ENCODE measurements around the gene ETV3.
A peak's percentile ranks its signal among the peaks of the same experiment; 100 is the strongest.

The ETV3 gene

DNA sequence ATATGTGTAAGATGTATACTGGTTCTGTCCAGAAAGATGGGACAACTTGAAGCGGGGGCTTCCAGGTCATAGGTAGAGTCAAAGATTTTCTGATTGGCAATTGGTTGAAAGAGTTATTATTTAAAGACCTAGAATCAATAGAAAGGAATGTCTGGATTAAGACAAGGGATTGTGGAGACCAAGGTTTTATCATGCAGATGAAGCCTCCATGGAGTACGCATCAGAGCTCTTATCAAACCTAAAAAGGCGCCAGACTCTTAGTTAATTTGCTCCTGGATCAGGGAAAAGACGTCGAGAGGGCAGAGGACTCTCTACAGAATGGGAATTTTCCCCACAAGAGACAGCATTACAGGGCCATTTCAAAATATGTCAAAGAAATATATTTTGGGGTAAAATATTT, 23.7 kb upstream of the ETV3 start:
- DNase-seq (ENCODE audit: low read depth in 2 of 2) = no peak

- DNase-seq (ENCODE audit: low read depth in 2 of 2) = no peak
These were observed 20.8 kb upstream of the ETV3 start for GRCh38 chr1:157158967-157159366.

GRCh38 chr1:157157501-157158190, 19.5 kb upstream of the ETV3 start:
- no peak for DNase-seq (ENCODE audit: low read depth in 2 of 2)

GRCh38 chr1:157156058-157156541, 17.9 kb upstream of the ETV3 start:
- peak; percentile 40 to 47 for DNase-seq (ENCODE audit: low read depth in 2 of 2)

GRCh38 chr1:157155658-157156057, 17.5 kb upstream of the ETV3 start:
- no peak for DNase-seq (ENCODE audit: low read depth in 2 of 2)

- no peak for DNase-seq (ENCODE audit: low read depth in 2 of 2)
These were observed 16.8 kb upstream of the ETV3 start for GRCh38 chr1:157154940-157155514.

DNA sequence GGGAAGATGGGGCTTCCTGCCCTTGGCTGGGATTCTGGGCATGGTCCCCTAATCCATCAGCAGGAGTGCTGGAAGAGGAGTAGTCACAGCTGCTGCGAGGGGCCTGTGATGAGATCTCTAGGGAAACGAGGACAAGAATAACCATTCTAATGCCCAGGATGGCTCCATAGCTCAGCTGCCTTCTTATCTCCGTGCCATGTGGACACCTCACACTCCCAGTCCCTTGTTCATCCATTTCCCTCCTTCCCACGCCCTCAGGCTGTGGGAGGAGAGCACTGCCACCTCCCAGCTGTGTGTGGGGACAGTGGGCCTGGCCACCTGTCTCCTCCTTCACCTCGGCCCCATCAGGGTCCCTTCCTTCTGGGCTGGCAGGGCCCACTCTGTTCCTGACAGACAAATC, 16.1 kb upstream of the ETV3 start:
- DNase-seq (ENCODE audit: low read depth in 2 of 2) = no peak

GRCh38 chr1:157153746-157154145, 15.6 kb upstream of the ETV3 start:
- DNase-seq (ENCODE audit: low read depth in 2 of 2) = no peak

- DNase-seq (ENCODE audit: low read depth in 2 of 2) = no peak
These were observed 14.3 kb upstream of the ETV3 start for GRCh38 chr1:157152510-157152909.

DNA sequence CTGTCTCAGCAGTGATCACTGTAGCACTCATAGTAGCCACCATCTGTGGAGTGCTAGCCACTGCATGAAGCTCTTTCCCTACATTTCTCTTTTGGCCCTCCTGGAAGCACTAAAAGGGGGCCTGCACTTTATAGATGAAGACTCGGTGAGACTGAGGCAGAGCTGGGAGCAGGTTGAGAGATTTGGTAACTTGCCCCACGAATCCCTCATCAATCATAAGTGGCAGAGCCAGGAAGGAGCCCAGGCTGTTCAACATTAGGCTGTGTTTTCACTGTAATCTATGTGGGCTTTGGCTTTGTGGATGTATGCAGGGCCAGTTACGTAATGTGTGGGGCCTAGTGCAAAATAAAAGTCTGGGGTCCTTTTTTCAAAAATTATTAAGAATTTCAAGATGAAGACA, 13.3 kb upstream of the ETV3 start:
- DNase-seq (ENCODE audit: low read depth in 2 of 2) = no peak

- no peak for DNase-seq (ENCODE audit: low read depth in 2 of 2)
These were observed 12.9 kb upstream of the ETV3 start for GRCh38 chr1:157151073-157151472.

DNA sequence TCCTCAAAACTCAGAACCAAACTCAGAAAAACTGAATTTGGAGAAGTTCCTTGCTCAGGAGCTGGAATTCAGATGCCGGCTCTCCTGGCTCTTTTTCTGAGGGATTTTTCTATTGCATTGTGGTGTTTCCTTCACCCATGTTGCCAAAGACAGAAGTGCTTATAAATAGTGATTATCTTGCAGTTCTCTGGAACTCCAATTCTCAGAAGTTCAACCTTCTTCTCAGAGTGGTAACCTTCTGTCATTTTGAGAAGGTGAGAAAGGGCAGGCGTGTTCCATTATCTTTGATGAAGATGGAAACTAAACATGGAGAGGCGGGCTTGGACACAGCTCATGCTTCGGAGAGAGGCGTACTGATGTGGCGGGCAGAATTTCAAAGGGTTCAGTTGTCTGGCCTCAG, 12.4 kb upstream of the ETV3 start:
- DNase-seq (ENCODE audit: low read depth in 2 of 2) = no peak

- no peak for DNase-seq (ENCODE audit: low read depth in 2 of 2)
These were observed 9.9 kb upstream of the ETV3 start for GRCh38 chr1:157147906-157148700.

GRCh38 chr1:157147037-157147436, 8.8 kb upstream of the ETV3 start:
- DNase-seq (ENCODE audit: low read depth in 2 of 2) = no peak

DNA sequence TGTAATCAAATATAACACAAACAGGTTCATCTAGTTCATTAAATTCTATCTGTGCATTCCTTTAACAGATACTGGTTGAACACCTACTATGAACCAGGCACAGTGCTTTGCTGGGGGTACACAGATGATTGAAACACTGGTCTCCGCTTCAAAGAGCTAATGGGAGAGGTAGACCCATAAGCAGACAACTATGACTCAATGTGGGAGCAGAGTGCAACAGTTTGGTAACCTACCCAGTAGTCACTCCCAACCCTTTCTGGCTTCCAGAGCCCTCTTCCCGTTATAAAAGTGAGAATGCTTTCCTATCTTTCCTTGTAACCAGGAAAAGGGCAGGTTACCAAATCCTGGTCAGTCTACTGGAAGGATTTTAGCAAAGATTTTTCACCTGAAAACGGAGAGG, 8.0 kb upstream of the ETV3 start:
- no peak for DNase-seq (ENCODE audit: low read depth in 2 of 2)

DNA sequence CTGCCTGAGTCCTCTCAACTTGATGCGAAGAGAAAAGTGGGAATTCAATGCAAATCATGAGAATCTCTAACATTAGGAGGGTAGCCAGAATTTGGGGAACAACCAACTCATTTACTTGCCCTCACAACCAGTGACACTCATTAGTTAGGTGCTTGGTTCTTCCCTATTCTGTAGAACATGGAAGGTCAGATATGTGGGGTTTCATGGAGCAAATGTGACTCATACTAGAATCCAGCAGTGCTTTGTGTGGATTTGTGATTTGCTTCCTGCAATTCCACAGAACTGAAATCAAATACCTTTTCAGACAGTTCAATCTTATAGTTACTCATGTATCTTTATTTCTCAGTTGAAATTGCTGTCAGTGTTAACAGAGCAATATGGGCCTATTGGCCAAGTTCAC, 6.9 kb upstream of the ETV3 start:
- no peak for DNase-seq (ENCODE audit: low read depth in 2 of 2)

GRCh38 chr1:157144509-157144908, 6.3 kb upstream of the ETV3 start:
- DNase-seq (ENCODE audit: low read depth in 2 of 2) = no peak

- no peak for DNase-seq (ENCODE audit: low read depth in 2 of 2)
These were observed 4.7 kb upstream of the ETV3 start for GRCh38 chr1:157142765-157143423.

GRCh38 chr1:157142201-157142600, 4.0 kb upstream of the ETV3 start:
- no peak for DNase-seq (ENCODE audit: low read depth in 2 of 2)

DNA sequence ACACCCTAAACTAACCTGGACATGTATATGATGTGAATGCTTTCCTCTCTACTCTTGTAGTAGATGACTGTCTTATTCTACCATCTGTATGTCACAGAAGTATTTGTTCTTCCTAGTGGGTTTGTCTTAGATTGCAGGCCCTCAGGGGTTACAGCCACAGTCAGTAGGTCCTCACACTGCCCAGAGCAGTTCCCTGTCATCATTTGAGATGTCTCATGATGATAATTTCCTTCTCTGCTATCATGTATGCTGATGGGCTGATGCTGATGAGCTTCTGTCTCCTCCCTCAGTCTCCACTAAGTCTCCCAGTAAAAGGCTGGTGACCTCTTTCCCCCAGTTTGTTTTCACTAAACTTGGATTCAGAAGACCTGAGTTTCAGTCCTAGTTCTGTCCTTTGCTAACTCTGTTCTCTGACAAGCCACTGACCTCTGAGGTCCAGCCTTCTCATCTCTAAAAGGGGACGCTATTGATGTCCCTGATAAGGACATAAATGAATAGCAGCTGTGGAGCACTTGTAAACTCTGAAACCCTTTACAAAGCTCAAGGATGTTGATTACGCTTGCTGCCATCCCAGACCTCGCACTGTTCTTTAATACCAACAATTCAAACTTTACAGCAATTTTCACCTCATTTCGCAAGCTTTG, 3.1 kb upstream of the ETV3 start:
- no peak for DNase-seq (ENCODE audit: low read depth in 2 of 2)

DNA sequence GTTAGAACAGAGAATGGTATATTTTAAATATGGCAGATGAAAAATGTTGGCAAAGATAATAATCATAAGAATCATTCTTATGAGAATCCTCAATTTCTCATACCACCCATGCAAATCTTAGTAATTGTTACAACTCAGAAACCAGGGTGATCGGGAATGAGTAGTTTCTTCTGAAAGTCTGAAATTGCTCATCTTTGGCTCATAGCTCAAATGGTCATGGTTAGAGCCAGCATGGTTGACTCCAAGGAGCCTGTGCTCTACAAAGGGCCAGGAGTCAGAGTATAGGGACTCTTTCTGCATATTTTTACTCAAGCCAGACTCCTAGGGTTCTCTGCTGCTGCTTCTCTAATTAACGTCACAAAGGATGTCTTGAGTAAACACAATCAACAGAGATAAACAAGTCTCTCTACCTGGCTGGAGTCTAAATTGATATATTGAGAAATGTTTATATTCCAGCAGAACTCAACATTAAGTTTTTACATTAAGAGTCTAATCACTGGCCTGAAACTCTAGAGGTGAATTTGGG, 1.9 kb upstream of the ETV3 start:
- DNase-seq (ENCODE audit: low read depth in 2 of 2) = no peak

Measured in stimulated activated CD8-positive, alpha-beta memory T cell treated with anti-CD3 and anti-CD28 coated beads, Interleukin-15, amount 100 ng/mL, for 4 hours (primary cell).